ENCODE data around the gene CD302. TPM values are rescaled to one million over a fixed set of nuclear protein-coding genes. Genes with fewer than 3 reads are reported as not detected.
"Not testable (repeated sequence)": the region's sequence is repeated elsewhere in the genome, so short reads cannot be mapped to it uniquely, and the experiment has no call there.

Gene CD302
- total RNA-seq, 1 experiment from 2014 or later, result 16.4 TPM

- DNase-seq (ENCODE audit: low read depth in 1 of 2, low spot score in 2 of 2); H3K4me1 ChIP-seq (replicated peaks); H3K27me3 ChIP-seq (replicated peaks): not testable (repeated sequence)
Observed at GRCh38 chr2:159787647-159788046, 10.4 kb downstream of the CD302 start.

GRCh38 chr2:159786938-159787337 lies 11.1 kb downstream of the CD302 start:
- no peaks in the 10 kb centered on the region for H3K27me3 ChIP-seq (replicated peaks)
- H3K4me3 ChIP-seq, result no peak overlapping the region
- no peak for DNase-seq (ENCODE audit: low read depth in 1 of 2, low spot score in 2 of 2)
- 0 out of 2 replicates have a peak, but pooled peaks cover 4% of the 10 kb centered on the region for H3K36me3 ChIP-seq
- H3K4me1 ChIP-seq (replicated peaks), result no peaks in the 10 kb centered on the region
- H3K9me3 ChIP-seq (replicated peaks), result no peaks in the 10 kb centered on the region
- no peak overlapping the region for H3K27ac ChIP-seq

More at GRCh38 chr2:159787647-159788046, 10.4 kb downstream of the CD302 start:
- H3K27ac ChIP-seq; H3K36me3 ChIP-seq; H3K4me3 ChIP-seq; H3K9me3 ChIP-seq (replicated peaks): not testable (repeated sequence)

GRCh38 chr2:159785195-159785594 lies 12.8 kb downstream of the CD302 start:
- Histone ChIP-seq H3K36me3 (0 out of 2 replicates have a peak, but pooled peaks cover 4% of the 10 kb centered on the region), H3K4me3 (no peak overlapping the region), H3K27me3 (replicated peaks) (no peaks in the 10 kb centered on the region), H3K9me3 (replicated peaks) (no peaks in the 10 kb centered on the region), H3K27ac (no peak overlapping the region), H3K4me1 (replicated peaks) (no peaks in the 10 kb centered on the region)
- DNase-seq (ENCODE audit: low read depth in 1 of 2, low spot score in 2 of 2), result no peak

GRCh38 chr2:159784744-159785143 lies 13.3 kb downstream of the CD302 start:
- H3K27ac ChIP-seq; H3K4me1 ChIP-seq (replicated peaks); H3K9me3 ChIP-seq (replicated peaks); H3K4me3 ChIP-seq; DNase-seq (ENCODE audit: low read depth in 1 of 2, low spot score in 2 of 2); H3K27me3 ChIP-seq (replicated peaks); H3K36me3 ChIP-seq: not testable (repeated sequence)

GRCh38 chr2:159783556-159783955 lies 14.5 kb downstream of the CD302 start:
- Histone ChIP-seq H3K27me3 (replicated peaks) (no peaks in the 10 kb centered on the region), H3K36me3 (peaks cover 8% of the 10 kb centered on the region; the same call in 1 of the 2 replicates), H3K4me3 (no peak overlapping the region), H3K4me1 (replicated peaks) (no peaks in the 10 kb centered on the region), H3K9me3 (replicated peaks) (no peaks in the 10 kb centered on the region), H3K27ac (no peak overlapping the region)
- DNase-seq (ENCODE audit: low read depth in 1 of 2, low spot score in 2 of 2), result no peak

- Histone ChIP-seq H3K4me3 (no peak overlapping the region), H3K27ac (no peak overlapping the region), H3K9me3 (replicated peaks) (no peaks in the 10 kb centered on the region), H3K36me3 (peaks cover 32% of the 10 kb centered on the region), H3K27me3 (replicated peaks) (no peaks in the 10 kb centered on the region), H3K4me1 (replicated peaks) (no peaks in the 10 kb centered on the region)
- no peak for DNase-seq (ENCODE audit: low read depth in 1 of 2, low spot score in 2 of 2)
Observed at GRCh38 chr2:159776321-159776720, 21.7 kb downstream of the CD302 start.

- no peaks in the 10 kb centered on the region for H3K27me3 ChIP-seq (replicated peaks)
- DNase-seq (ENCODE audit: low read depth in 1 of 2, low spot score in 2 of 2), result no peak
- H3K27ac ChIP-seq, result no peak overlapping the region
- no peaks in the 10 kb centered on the region for H3K9me3 ChIP-seq (replicated peaks)
- H3K4me1 ChIP-seq (replicated peaks), result no peaks in the 10 kb centered on the region
- peaks cover 38% of the 10 kb centered on the region for H3K36me3 ChIP-seq
- no peak overlapping the region for H3K4me3 ChIP-seq
Observed at GRCh38 chr2:159775021-159775420, 23.0 kb downstream of the CD302 start.

GRCh38 chr2:159774370-159774990 lies 23.5 kb downstream of the CD302 start:
- H3K27ac ChIP-seq, result no peak overlapping the region
- H3K36me3 ChIP-seq, result peaks cover 39% of the 10 kb centered on the region
- H3K9me3 ChIP-seq (replicated peaks), result no peaks in the 10 kb centered on the region
- DNase-seq (ENCODE audit: low read depth in 1 of 2, low spot score in 2 of 2), result no peak
- H3K27me3 ChIP-seq (replicated peaks), result no peaks in the 10 kb centered on the region
- H3K4me3 ChIP-seq, result no peak overlapping the region
- H3K4me1 ChIP-seq (replicated peaks), result no peaks in the 10 kb centered on the region

- Histone ChIP-seq H3K9me3 (replicated peaks) (no peaks in the 10 kb centered on the region), H3K4me1 (replicated peaks) (no peaks in the 10 kb centered on the region), H3K27ac (no peak overlapping the region), H3K27me3 (replicated peaks) (no peaks in the 10 kb centered on the region), H3K36me3 (peaks cover 45% of the 10 kb centered on the region), H3K4me3 (no peak overlapping the region)
- DNase-seq (ENCODE audit: low read depth in 1 of 2, low spot score in 2 of 2), result no peak
Observed at GRCh38 chr2:159773886-159774285, 24.1 kb downstream of the CD302 start.

GRCh38 chr2:159773426-159773825 lies 24.6 kb downstream of the CD302 start:
- no peak for DNase-seq (ENCODE audit: low read depth in 1 of 2, low spot score in 2 of 2)
- Histone ChIP-seq H3K4me3 (no peak overlapping the region), H3K27ac (no peak overlapping the region), H3K36me3 (peaks cover 47% of the 10 kb centered on the region), H3K27me3 (replicated peaks) (no peaks in the 10 kb centered on the region), H3K9me3 (replicated peaks) (no peaks in the 10 kb centered on the region), H3K4me1 (replicated peaks) (no peaks in the 10 kb centered on the region)

- H3K27ac ChIP-seq, result no peak overlapping the region
- no peaks in the 10 kb centered on the region for H3K9me3 ChIP-seq (replicated peaks)
- no peak for DNase-seq (ENCODE audit: low read depth in 1 of 2, low spot score in 2 of 2)
- no peaks in the 10 kb centered on the region for H3K4me1 ChIP-seq (replicated peaks)
- H3K4me3 ChIP-seq, result no peak overlapping the region
- H3K27me3 ChIP-seq (replicated peaks), result no peaks in the 10 kb centered on the region
- peaks cover 76% of the 10 kb centered on the region for H3K36me3 ChIP-seq
Observed at GRCh38 chr2:159769147-159769546, 28.9 kb downstream of the CD302 start.

GRCh38 chr2:159762075-159762474 lies 35.9 kb downstream of the CD302 start:
- no peaks in the 10 kb centered on the region for H3K9me3 ChIP-seq (replicated peaks)
- no peaks in the 10 kb centered on the region for H3K27me3 ChIP-seq (replicated peaks)
- DNase-seq (ENCODE audit: low read depth in 1 of 2, low spot score in 2 of 2), result no peak
- H3K4me1 ChIP-seq (replicated peaks), result peaks cover 11% of the 10 kb centered on the region
- H3K27ac ChIP-seq, result no peak overlapping the region
- H3K4me3 ChIP-seq, result no peak overlapping the region
- peaks cover 95% of the 10 kb centered on the region for H3K36me3 ChIP-seq

GRCh38 chr2:159760326-159760725 lies 37.7 kb downstream of the CD302 start:
- peaks cover 11% of the 10 kb centered on the region for H3K4me1 ChIP-seq (replicated peaks)
- H3K36me3 ChIP-seq, result peaks cover 93% of the 10 kb centered on the region
- no peaks in the 10 kb centered on the region for H3K27me3 ChIP-seq (replicated peaks)
- H3K9me3 ChIP-seq (replicated peaks), result no peaks in the 10 kb centered on the region
- H3K4me3 ChIP-seq, result no peak overlapping the region
- H3K27ac ChIP-seq, result no peak overlapping the region
- no peak for DNase-seq (ENCODE audit: low read depth in 1 of 2, low spot score in 2 of 2)

GRCh38 chr2:159759577-159759976 lies 38.4 kb downstream of the CD302 start:
- Histone ChIP-seq H3K27me3 (replicated peaks) (no peaks in the 10 kb centered on the region), H3K9me3 (replicated peaks) (no peaks in the 10 kb centered on the region), H3K4me1 (replicated peaks) (peaks cover 11% of the 10 kb centered on the region), H3K4me3 (no peak overlapping the region), H3K27ac (no peak overlapping the region), H3K36me3 (peaks cover 94% of the 10 kb centered on the region)
- DNase-seq (ENCODE audit: low read depth in 1 of 2, low spot score in 2 of 2), result no peak

GRCh38 chr2:159758686-159759085 lies 39.3 kb downstream of the CD302 start:
- Histone ChIP-seq H3K9me3 (replicated peaks) (no peaks in the 10 kb centered on the region), H3K4me1 (replicated peaks) (peaks cover 11% of the 10 kb centered on the region), H3K27ac (no peak overlapping the region; the same call in 1 of the 2 replicates), H3K36me3 (peaks cover 96% of the 10 kb centered on the region), H3K4me3 (no peak overlapping the region), H3K27me3 (replicated peaks) (no peaks in the 10 kb centered on the region)
- DNase-seq (ENCODE audit: low read depth in 1 of 2, low spot score in 2 of 2), result no peak

Data from SJSA1 (cell line).